Spleen (tissue), 11 donors: ENCODE results near the gene BRAT1. TPM values are rescaled to one million over a fixed set of nuclear protein-coding genes. Genes with fewer than 3 reads are reported as not detected.

ENCODE experiments used
- DNase-seq: peaks from one replicate; pipeline ENCODE4 v3.0.0-alpha.2; 2020
- H3K27ac ChIP-seq, 8 donors: fragments of 200-600 bp; sonication (generic) in 7 of 8; 1 replicate in 4 of 8; 2 replicates in 4 of 8; pipeline versions ENCODE4 v1.5.0 to v1.8.0; 2016 to 2021; ENCODE audit warnings: inconsistent platforms in 4 of 8, mild to moderate bottlenecking in 4 of 8, moderate library complexity in 1 of 8
- H3K27me3 ChIP-seq, 7 donors: fragments of 200-600 bp; sonication (generic) in 6 of 7; replicated peaks in 1 of 7; 1 replicate in 4 of 7; 2 replicates in 3 of 7; pipeline versions ENCODE4 v1.5.0 to v1.8.0; 2016 to 2021; ENCODE audit warnings: inconsistent platforms in 3 of 7, mild to moderate bottlenecking in 1 of 7
- H3K36me3 ChIP-seq, 6 donors: fragments of 200-600 bp; sonication (generic) in 5 of 6; 1 replicate in 4 of 6; 2 replicates in 2 of 6; pipeline versions ENCODE4 v1.5.0 to v1.8.0; 2016 to 2021; ENCODE audit warnings: inconsistent platforms in 2 of 6
- H3K4me1 ChIP-seq, 6 donors: fragments of 200-600 bp; sonication (generic) in 5 of 6; 1 replicate in 3 of 6; 2 replicates in 3 of 6; pipeline versions ENCODE4 v1.5.0 to v1.8.0; 2016 to 2021; ENCODE audit warnings: inconsistent platforms in 3 of 6
- H3K4me3 ChIP-seq, 8 donors: fragments of 200-600 bp; sonication (generic) in 7 of 8; 1 replicate in 4 of 8; 2 replicates in 4 of 8; pipeline versions ENCODE4 v1.5.0 to v1.8.0; 2016 to 2021; ENCODE audit warnings: inconsistent platforms in 4 of 8, mild to moderate bottlenecking in 4 of 8, moderate library complexity in 2 of 8
- H3K9me3 ChIP-seq, 8 donors: fragments of 200-600 bp; sonication (generic) in 7 of 8; 1 replicate in 4 of 8; 2 replicates in 4 of 8; pipeline versions ENCODE4 v1.5.0 to v1.8.0; 2016 to 2021; ENCODE audit warnings: inconsistent platforms in 4 of 8
- POLR2A ChIP-seq, 3 donors: fragments of 450-650 bp; IDR thresholded peaks; one replicate each; pipeline ENCODE4 v1.5.1; 2017; ENCODE audit warnings: antibody characterized with exemption in 3 of 3, mild to moderate bottlenecking in 1 of 3
- POLR2AphosphoS5 ChIP-seq, 3 donors: sonication (generic); formaldehyde crosslinking; IDR thresholded peaks; one replicate each; pipeline ENCODE4 v1.5.1; 2017; ENCODE audit warnings: antibody characterized with exemption in 3 of 3
- WGBS, 5 donors: extraction: QIAGEN DNeasy Blood & Tissue Kit in 3 of 5; methylation state at CpG; one replicate each; pipeline versions ENCODE4 v1.1.5 to v1.1.7; 2013 to 2018; 5-methylcytosine and 5-hydroxymethylcytosine counted together
- intact Hi-C: fragments of 100-400 bp; cut with DNase I; formaldehyde crosslinking; loops from one replicate; pipeline ENCODE4 v1.15.0; 2023; ENCODE audit warnings: low total_unique reads
- polyA plus RNA-seq, 3 donors: library from polyadenylated mRNA; stranded (reverse); fragments of 200-250 nt; gene quantifications; one replicate each; pipeline ENCODE4 v1.2.1, GENCODE V29; 2013
- total RNA-seq, 7 donors: library from RNA; depleted of rRNA in 3 of 7; stranded (reverse); fragments of >200 nt in 3 of 7; fragmentation: NEBNext Ultra II Directional in 4 of 7; extraction: Animal tissue kit (Norgen Biotek cat#: 25700) in 4 of 7; gene quantifications; one replicate each; pipeline versions ENCODE4 v1.1.0 to v1.2.1, GENCODE V29; 2016 to 2021
- TF ChIP-seq, protein P1 (sequence below), 11 experiments: fragments of 200-600 bp in 7 of 11; fragments of 450-650 bp in 4 of 11; sonication (generic) in 4 of 11; IDR thresholded peaks in 8 of 11; conservative IDR thresholded peaks in 3 of 11; 1 replicate in 7 of 11; 2 replicates in 4 of 11; pipeline versions ENCODE4 v1.4.0 to v1.8.0; 2016 to 2021; ENCODE audit warnings: antibody characterized with exemption in 11 of 11, inconsistent platforms in 4 of 11, mild to moderate bottlenecking in 1 of 11
- donor health status: healthy with polysubstance abuse.
- donor health status: DM: no; HTN: no; CAD: no; lungs with moderate emphysema.
- donor health status: DM: no; HTN: no; CAD: no.
- donor health status: Bipolar disorder and iron deficiency.
- donor health status: healthy.
- donor health status: DM: no; HTN: no; CAD: no.
- donor health status: DM: yes; HTN: yes; CAD: no.

BRAT1 gene
- total and polyA plus RNA-seq, 10 donors = 25.3 to 50.9 (median 33.4) TPM

DNA sequence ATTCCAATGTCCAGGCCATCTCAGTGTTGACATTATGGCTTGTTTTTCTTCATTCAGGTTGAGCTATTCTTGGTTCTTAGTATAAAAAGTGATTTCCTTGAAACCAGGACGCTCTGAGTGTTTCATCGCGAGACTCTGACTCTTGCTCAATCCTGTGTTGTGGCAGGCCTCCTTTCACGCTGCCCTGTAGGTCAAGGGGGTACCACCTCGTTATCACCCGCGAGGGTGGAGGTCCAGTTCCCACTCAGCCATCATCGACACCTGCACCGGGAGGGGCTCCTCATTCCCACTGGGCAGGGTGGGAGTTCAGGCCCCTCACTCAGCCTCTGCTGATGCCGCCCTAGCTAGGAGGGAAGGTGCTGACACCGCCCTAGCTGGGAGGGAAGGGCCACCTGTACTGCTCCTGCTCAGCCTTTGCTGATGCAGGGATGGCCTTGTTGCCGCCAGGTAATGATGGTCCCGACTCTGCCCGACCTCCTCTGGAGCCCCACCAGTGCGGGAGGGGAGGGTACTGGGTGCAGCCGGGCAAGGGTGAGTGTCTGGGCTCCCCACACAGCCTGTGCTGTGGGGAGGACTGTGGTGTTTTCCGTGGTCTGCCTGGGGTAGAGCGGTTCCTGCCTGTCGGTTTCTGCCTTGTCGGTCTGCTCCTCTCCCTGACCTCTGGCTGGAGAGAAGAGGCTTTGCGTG lies 19.9 kb upstream of the BRAT1 start:
- 69 to 80% (median 74%) methylated on average over 19 to 21 of the region's 21 CpGs for WGBS, 5 donors
- no peaks in the 10 kb centered on the region for H3K9me3 ChIP-seq
- peaks cover 0 to 68% (median 12%) of the 10 kb centered on the region in 6 donors for H3K36me3 ChIP-seq
- TF ChIP-seq POLR2AphosphoS5 (IDR thresholded peaks at IDR 0.05) (no peak), POLR2A (IDR thresholded peaks at IDR 0.05) (no peak)
- TF ChIP-seq, protein P1, sequence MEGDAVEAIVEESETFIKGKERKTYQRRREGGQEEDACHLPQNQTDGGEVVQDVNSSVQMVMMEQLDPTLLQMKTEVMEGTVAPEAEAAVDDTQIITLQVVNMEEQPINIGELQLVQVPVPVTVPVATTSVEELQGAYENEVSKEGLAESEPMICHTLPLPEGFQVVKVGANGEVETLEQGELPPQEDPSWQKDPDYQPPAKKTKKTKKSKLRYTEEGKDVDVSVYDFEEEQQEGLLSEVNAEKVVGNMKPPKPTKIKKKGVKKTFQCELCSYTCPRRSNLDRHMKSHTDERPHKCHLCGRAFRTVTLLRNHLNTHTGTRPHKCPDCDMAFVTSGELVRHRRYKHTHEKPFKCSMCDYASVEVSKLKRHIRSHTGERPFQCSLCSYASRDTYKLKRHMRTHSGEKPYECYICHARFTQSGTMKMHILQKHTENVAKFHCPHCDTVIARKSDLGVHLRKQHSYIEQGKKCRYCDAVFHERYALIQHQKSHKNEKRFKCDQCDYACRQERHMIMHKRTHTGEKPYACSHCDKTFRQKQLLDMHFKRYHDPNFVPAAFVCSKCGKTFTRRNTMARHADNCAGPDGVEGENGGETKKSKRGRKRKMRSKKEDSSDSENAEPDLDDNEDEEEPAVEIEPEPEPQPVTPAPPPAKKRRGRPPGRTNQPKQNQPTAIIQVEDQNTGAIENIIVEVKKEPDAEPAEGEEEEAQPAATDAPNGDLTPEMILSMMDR (IDR thresholded peaks at IDR 0.05 in 8 of 11, conservative IDR thresholded peaks at IDR 0.05 in 3 of 11) = no peak
- DNase-seq = no peak
- intact Hi-C loops = loop anchor here (10.0 kb wide), 1 partner anchor 100 kb away; the partner anchor contains the start of gene GRIFIN
- no peaks in the 10 kb centered on the region for H3K4me1 ChIP-seq
- no peaks in the 10 kb centered on the region for H3K27me3 ChIP-seq
- H3K27ac ChIP-seq = no peak overlapping the region
- no peak overlapping the region for H3K4me3 ChIP-seq

- H3K27ac ChIP-seq = no peak overlapping the region
- H3K27me3 ChIP-seq = no peaks in the 10 kb centered on the region
- WGBS, 5 donors = 72 to 84% (median 80%) methylated on average over 9 of the region's 9 CpGs
- peaks cover 0 to 61% (median 12%) of the 10 kb centered on the region in 6 donors for H3K36me3 ChIP-seq
- no peak overlapping the region for H3K4me3 ChIP-seq
- intact Hi-C loops = loop anchor here (10.0 kb wide), 1 partner anchor 99 kb away; the partner anchor contains the start of gene GRIFIN
- DNase-seq = peak; percentile 30
- peaks cover 0 to 6% (median 0%) of the 10 kb centered on the region in 6 donors for H3K4me1 ChIP-seq
- TF ChIP-seq, protein P1 (IDR thresholded peaks at IDR 0.05 in 8 of 11, conservative IDR thresholded peaks at IDR 0.05 in 3 of 11) = no peak
- no peak for TF ChIP-seq POLR2A (IDR thresholded peaks at IDR 0.05)
- H3K9me3 ChIP-seq = no peaks in the 10 kb centered on the region
Measured at GRCh38 chr7:2573761-2574160, 18.4 kb upstream of the BRAT1 start.

DNA sequence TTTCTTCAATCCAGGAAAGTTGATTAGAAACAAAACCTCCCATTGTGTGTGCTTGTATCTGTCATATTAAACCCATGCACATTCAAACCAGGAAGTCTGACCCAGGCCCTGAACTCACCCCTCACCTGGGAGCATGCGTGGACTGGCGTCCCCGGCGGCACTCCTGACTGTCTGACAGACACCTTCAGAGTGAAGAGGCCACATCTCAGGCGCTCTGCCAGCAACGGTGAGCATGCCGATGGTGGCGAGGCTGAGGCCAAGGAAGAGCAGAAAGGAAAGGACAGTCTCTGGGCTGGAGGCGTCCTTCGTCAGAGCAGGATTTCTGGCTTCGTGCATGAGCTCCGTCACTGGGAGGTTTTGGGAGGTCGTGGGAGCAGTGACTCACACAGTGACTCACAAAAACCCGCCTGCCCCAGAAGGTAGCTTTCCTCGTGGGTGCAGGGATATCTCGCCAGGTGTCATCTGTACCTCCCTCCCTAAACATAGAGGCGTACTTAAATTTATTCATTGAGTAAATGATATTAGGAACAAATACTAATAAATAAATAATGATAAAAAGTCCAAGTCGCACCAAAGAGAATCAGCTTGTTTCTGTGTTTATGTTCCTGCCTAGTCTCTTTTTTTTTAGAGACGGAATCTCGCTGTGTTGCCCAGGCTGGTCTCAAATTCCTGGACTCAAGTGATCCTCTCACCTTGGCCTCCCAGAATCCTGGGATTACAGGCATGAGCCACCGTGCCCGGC lies 16.9 kb upstream of the BRAT1 start:
- peak; percentile 70 for DNase-seq
- Histone ChIP-seq H3K27ac (no peak overlapping the region), H3K27me3 (no peaks in the 10 kb centered on the region), H3K4me1 (peaks cover 0 to 17% (median 11%) of the 10 kb centered on the region in 6 donors), H3K36me3 (peaks cover 0 to 53% (median 7%) of the 10 kb centered on the region in 6 donors), H3K4me3 (no peak overlapping the region), H3K9me3 (no peaks in the 10 kb centered on the region)
- WGBS, 5 donors = 89 to 92% (median 91%) methylated on average over 22 of the region's 22 CpGs
- TF ChIP-seq POLR2AphosphoS5 (IDR thresholded peaks at IDR 0.05) (no peak), POLR2A (IDR thresholded peaks at IDR 0.05) (no peak)
- TF ChIP-seq, protein P1 (IDR thresholded peaks at IDR 0.05 in 8 of 11, conservative IDR thresholded peaks at IDR 0.05 in 3 of 11) = no peak
- intact Hi-C loops = loop anchor here (10.0 kb wide), 1 partner anchor 97 kb away; the partner anchor contains the start of gene GRIFIN

DNA sequence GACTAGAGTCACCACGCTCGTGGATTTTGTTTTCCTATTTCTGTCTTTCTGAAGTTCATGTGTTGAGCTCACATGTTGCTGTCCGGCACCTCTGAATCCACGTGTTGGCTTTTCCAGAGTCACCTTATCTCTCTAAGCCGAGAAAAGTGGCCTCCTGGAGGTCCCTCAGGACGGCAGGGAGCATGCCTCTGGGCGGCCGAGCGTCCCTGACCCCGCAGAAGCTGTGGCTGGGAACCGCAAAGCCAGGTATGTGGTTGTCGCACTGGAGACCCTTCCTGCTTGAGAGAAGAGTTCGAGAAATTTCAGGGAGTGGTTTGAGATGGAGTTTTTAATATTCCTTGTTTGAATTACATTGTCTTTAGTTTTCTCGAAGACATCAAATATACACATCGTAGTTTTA lies 16.1 kb upstream of the BRAT1 start:
- intact Hi-C loops = loop anchor here (10.0 kb wide), 1 partner anchor 97 kb away; the partner anchor contains the start of gene GRIFIN
- DNase-seq = peak; percentile 42
- peaks cover 0 to 25% (median 16%) of the 10 kb centered on the region in 6 donors for H3K4me1 ChIP-seq
- 87 to 94% (median 91%) methylated on average over 15 of the region's 15 CpGs for WGBS, 5 donors
- no peak overlapping the region for H3K4me3 ChIP-seq
- no peaks in the 10 kb centered on the region for H3K9me3 ChIP-seq
- H3K27ac ChIP-seq = no peak overlapping the region
- H3K36me3 ChIP-seq = peaks cover 0 to 53% (median 7%) of the 10 kb centered on the region in 6 donors
- TF ChIP-seq POLR2AphosphoS5 (IDR thresholded peaks at IDR 0.05) (no peak), POLR2A (IDR thresholded peaks at IDR 0.05) (no peak)
- TF ChIP-seq, protein P1 (IDR thresholded peaks at IDR 0.05 in 8 of 11, conservative IDR thresholded peaks at IDR 0.05 in 3 of 11) = no peak
- H3K27me3 ChIP-seq = no peaks in the 10 kb centered on the region
